HPDE6-E6E7 (cell line): ENCODE results near the gene DNALI1.
"Not testable (repeated sequence)": the region's sequence is repeated elsewhere in the genome, so short reads cannot be mapped to it uniquely, and the experiment has no call there.

ENCODE experiments used
- DNase-seq: peaks from one replicate; pipeline ENCODE4 v3.0.0; 2011; ENCODE audit warnings: missing footprints; ENCODE audit errors: extremely low spot score

The DNALI1 gene

DNA sequence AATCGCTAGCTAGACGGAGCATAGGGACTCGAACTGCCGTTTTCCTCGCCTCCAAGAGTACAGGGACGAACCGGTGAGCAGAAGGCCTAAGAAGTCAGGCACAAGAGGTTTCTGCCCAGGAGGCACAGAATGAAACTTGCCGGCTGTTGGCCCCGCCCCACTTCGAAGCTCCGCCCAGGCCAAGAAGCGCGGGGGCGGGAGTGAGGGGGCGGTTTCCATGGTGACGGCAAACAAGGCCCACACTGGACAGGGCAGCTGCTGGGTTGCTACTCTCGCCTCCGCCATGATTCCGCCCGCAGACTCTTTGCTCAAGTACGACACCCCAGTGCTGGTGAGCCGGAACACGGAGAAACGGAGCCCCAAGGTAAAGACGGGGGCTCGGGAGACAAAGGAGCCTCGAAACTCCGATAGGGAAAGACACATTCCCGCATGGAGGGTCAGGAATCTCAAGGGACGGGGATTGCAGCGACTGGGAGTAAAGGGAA is at the start of gene DNALI1:
DNALI1 (plus strand) TSS at position 229 of the 485 bp plus-strand sequence; CDS start at position 284, 55 bp downstream.
- DNase-seq: no peak

DNA sequence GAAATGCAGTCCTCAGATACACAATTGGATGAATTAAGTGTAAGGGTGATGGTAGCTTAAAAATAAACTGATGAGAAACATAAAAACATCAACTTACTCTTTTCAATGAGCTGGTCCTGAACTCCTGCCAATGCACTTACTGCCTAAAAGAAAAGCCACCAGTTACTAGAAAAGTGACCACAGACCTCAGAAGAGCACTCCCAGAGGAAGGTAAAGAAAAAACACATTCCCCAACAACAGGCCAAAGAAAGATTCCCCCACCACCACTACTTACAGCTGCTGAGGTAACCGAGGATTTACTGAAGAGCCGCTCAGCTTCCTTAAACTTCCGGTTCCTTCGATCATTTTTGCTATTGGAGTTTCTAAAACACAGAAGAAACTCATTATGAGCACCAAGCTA is 47.6 kb upstream of the DNALI1 start:
- DNase-seq: no peak

DNA sequence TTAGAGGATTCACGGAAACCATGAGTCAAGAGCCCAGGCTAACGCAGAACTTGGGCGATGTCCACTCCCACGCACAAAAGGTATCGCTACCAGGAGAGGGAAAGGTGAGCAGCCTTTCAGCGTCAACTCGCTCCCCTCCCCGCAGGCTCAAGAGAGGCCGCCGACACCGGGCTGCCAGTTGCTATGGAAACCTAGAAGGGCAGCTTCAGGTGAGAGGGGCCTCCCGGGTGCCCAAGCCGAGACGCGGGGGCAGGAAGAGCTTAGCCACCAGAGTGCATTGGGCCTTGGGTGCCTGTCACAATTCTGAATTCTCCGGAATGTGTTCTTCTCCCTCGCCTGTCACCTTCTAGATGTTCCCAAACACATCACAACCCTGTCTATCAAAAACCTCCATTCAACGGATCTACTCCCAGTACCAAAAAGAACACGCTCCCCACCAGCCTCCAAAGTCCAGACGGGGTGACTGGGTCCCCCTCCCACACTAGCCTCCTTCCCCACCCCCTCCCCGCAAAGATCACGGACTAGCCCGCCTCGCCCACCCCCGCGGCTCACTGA is 42.9 kb upstream of the DNALI1 start:
- DNase-seq: no peak

DNA sequence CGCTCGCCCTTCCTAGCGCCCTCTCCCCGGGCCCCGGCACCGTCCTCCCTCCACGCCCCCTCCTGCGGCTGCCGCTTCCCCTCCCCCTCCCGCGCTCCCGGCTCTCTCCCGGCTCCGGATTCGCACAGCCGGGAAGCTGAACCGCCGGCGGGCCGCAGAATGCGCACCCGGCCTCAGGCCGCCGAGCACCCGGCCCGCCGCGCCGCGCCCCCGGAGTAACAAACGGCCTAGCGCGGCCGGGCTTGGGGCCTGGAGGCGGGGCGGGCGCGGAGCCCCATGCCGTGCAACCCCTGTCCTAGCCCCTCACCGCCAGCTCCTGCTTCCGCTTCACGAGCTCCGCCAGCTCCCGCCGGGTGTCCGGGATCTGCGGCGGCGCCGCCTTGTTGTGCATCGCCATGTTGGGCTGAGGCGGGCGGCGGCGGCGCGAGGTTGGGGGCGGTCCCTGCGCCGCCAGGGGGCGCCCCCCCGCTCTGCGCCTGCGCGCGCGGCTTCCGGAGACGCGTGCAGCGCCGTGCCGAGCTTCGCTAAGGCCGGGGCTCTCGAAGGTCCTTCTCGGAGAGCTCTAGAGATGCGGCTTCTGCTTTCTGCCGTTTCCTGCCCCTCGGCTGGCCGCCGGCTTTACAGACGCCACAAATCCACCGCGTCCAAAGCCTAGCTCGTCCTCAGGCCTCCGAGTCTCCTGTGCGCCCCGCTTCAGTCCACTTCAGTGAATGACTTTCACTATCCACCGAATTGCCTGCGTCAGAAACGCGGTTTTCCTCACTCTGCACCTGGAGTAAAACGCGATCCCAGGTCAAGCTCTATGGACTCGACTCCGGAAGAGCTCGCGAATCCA is 42.2 kb upstream of the DNALI1 start, which contains the start of gene MEAF6:
MEAF6 (minus strand) TSS at position 417 of the 835 bp plus-strand sequence; CDS start at position 397, 20 bp downstream.
- peak; percentile 85 for DNase-seq

DNA sequence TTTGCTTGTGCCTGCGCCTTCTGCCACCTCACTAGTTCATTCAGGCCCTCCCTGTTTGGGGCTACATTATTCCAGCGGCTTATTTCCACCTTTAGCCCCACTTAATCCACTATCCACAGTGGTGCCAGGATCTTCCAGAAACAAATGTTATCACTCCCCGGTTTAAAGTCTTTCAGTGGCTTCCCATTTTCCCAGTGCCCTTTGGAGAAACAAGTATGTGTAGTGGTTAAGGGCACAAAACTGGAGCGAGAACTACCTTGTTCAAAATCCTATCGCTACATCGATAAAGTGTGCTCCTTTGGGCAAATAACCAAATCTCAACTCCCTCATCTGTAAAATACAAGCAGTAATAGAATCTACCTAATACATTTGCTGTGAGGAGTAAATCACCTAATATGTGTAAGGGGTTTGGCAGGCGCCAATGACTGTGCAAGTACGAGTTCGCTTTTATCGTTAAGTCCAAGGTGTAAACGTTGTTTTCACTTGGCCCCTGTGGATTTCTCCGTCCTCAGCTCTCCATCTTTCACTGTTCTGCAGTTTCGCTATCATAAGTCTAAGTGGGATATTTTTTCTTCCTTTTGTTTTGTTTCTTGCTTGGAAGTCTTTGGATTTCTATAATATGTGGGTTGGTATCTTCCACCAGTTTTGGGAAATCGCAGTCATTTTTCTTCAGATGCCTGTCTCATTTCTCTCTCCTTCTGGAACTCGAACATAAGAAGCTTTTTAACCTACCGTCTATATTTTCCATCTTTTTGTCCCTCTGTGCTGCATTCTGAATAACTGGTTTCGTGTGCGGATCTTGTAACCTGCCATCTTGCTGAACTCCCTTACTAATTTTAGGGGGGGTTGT is 41.3 kb upstream of the DNALI1 start:
- DNase-seq: no peak

DNA sequence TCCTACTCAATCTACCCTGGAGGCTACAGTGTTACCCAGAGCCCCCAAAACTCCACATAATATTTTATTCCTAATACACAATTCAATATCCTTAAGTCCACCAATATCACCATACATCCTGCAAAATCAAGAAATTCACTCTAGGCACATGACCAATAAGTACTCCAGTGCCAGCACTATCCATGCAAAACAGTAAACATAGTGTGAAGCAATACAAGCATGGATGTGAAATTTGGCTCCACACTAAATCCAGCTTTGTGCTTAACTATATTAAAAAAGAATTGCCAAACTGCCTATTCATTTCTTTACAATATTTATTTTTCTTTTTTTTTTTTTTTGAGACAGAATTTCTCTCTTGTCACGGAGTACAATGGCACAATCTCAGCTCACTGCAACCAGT is 39.2 kb upstream of the DNALI1 start:
- no peak for DNase-seq

DNA sequence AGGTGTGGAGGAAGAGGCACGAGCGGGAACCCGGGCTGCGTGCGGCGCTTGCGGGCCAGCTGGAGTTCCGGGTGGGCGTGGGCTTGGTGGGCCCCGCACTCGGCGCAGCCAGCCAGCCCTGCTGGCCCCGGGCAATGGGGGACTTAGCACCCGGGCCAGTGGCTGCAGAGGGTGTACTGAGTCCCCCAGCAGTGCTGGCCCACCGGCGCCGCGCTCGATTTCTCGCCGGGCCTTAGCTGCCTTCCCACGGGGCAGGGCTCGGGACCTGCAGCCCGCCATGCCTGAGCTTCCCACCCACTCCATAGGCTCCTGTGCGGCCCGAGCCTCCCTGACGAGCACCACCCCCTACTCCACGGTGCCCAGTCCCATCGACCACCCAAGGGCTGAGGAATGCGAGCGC is 38.5 kb upstream of the DNALI1 start:
- not testable (repeated sequence) for DNase-seq

DNA sequence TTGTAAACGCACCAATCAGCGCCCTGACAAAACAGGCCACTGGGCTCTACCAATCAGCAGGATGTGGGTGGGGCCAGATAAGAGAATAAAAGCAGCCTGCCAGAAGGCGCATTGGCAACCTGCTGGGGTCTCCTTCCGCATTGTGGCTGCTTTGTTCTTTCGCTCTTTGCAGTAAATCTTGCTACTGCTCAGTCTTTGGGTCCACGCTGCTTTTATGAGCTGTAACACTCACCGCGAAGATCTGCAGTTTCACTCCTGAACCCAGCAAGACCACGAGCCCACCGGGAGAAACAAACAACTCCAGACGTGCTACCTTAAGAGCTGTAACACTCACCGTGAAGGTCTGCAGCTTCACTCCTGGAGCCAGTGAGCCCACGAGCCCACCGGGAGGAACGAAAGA is 37.8 kb upstream of the DNALI1 start:
- DNase-seq: not testable (repeated sequence)

DNA sequence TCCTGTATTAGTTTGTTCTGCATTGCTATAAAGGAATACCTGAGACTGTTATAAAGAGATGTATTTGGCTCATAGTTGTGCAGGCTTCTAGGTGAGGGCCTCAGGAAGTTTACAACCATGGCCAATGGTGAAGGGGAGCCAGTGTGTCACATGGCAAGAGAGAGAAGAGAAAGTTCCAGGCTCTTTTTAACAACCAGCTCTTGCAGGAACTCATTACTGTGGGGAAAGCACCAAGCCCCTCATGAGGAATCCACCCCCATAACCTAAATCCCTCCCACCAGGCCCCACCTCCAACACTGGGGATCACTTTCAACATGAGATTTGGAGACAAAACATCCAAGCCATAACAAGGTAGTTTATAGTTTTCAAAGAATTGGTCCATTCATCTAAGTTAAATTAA is 37.1 kb upstream of the DNALI1 start:
- DNase-seq: no peak

DNA sequence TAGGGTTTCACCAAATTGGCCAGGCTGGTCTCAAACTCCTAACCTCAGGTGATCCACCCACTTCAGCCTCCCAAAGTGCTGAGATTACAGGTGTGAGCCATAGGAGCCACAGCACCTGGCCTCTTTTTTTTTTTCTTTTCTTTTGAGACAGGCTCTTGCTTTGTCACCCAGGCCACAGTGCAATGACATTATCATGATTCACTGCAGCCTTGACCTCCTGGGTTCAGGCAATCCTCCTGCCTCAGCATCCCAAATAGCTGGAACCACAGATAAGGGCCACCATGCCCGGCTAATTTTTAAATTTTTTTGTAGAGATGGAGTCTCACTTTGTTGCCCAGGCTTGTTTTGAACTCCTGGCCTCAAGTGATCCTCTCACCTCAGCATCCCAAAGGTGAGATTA is 26.9 kb upstream of the DNALI1 start:
- not testable (repeated sequence) for DNase-seq

DNA sequence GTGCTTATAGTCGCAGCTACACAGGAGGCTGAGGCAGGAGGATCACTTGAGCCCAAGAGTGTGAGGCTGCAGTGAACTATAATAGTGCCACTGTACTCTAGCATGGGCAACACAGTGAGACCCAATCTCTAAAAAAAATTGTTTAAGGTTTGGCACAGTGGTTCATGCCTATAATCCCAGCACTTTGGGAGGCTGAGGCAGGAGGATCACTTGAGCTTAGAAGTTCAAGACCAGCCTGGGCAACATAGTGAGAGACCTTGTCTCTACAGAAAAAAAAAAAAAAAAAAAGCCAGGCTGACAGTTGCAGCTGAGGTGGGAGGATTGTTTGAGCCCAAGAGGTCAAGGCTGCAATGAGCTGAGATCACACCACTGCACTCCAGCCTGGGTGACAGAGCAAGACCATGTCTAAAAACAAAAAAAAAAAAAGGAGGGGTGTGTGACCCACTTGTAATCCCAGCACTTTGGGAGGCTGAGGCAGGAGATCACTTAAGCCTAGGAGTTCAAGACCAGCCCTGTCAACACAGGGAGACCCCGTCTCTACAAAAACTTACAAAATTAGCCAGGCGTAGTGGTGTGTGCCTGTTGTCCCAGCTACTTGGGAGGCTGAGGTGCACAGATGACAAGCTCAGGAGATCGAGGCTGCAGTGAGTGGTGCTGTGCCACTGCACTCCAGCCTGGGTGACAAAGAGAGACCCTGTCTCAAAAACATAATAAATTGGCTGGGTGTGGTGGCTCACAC is 24.2 kb upstream of the DNALI1 start:
- DNase-seq: not testable (repeated sequence)

DNA sequence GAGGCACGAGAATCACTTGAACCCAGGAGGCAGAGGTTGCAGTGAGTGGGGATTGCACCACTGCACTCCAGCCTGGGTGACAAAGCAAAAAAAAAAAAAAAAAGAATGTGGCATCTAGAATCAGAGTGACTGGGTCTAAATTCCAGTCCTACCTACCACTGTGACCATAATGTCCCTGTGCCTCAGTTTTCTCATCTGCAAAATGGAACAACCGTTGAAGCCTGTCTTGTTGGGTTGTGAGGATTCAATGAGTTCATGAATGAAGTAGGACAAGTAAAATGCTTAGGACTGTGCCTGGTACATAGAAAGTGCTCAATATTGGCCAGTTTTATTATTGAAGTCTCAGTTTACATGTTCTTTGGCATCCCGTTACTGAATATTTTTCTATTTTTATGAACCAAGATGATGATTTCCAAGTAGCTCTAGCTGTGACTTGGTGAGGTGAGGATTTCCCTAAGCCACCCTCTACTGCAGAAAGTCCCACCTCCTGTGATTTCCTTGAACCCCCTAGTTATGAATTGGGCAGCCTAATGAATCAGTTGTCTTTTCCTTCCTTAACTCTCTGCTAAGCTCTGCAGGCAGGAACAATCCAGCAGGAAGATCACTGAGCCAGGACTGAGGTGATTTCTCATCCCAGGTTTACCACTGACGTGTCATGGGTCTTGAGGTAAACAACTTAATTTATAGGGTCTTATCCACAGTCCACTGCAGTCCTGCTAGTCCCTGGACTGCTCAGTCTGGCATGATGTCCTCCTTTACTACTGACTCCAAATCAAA is 23.2 kb upstream of the DNALI1 start:
- no peak for DNase-seq

DNA sequence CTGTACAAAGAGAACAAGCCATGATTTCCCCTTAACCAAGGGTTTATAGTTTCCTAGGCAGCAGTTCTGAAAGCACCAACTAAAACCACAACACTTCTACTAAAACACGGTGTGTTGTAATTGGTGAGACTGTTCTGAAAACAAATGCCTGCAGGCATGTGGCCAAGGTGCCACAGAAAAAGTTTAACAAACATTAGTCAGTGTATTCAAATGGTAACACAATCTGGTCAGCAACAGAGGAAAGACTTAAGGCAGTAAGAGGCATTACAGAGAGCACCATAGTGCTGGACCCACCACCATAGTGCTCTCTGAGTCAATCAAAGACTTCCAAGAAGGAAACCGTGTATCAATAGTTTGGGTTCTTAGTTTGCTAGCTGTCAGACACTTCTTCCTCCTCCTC is 19.4 kb upstream of the DNALI1 start:
- DNase-seq: no peak

DNA sequence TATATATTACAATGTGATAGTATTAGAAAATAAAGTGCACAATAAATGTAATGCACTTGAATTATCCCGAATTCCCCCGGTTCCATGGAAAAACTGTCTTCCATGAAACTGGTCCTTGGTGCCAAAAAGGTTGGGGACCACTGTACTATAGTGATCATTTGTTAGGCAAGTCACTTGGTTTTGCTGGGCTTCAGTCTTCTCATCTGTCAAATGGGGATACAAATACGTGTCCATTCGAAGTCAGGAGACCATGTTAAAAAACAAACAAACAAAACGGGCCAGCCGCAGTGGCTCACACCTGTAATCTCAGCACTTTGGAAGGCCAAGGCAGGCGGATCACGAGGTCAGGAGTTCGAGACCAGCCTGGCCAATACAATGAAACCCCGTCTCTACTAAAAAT is 17.6 kb upstream of the DNALI1 start:
- not testable (repeated sequence) for DNase-seq

DNA sequence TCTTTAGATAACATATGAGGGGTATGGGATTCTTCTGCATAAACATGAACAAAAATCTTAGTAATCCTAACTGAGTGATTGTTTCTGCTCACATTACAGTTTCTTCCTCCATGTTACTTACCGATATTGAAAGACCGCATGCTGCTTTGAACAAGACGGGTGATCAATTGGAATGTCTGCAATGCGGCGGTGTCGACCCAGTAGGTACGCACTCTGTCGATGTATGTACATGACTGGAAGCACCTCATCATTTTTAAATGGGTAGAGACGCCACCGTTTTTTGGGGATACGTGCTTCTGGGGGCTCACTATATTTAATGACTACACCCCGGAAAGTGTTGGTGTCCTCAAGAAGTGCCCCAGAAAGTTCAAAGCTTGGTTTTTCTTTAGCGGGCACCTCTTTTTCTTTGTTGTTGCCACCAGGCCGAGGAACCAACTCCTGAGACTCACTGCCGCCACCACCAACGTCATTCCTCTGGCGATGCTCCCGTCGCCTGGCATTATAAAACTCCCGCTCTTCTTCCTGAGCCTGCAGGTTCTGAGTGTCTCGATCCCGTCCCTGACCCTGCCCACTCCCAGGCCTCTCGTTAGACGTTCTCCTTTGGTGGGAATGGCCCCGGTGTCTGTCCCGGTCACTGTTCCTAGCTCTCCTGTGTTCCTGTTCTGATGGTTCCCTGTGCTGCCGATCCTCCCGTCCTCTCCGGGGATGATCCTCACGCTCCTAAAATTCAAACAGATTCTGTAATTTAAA is 16.5 kb upstream of the DNALI1 start:
- DNase-seq: no peak

DNA sequence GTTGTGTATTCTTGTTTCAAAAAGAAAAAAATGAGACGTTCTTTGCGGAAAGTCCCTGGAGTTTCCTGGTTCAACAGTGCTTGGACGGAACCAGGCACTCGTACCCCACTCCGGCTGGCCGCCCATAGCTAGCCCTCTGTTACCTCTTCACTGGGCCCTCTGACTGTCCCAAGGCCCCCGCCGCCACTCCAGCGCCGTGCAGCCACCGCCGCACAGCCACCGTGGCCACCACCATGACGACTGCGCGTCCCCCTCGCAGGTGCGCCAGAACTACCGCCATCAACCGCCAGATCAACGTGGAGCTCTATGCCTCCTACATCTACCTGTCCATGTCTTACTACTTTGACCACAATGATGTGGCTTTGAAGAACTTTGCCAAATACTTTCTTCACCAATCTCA is 12.2 kb upstream of the DNALI1 start:
- DNase-seq: no peak

DNA sequence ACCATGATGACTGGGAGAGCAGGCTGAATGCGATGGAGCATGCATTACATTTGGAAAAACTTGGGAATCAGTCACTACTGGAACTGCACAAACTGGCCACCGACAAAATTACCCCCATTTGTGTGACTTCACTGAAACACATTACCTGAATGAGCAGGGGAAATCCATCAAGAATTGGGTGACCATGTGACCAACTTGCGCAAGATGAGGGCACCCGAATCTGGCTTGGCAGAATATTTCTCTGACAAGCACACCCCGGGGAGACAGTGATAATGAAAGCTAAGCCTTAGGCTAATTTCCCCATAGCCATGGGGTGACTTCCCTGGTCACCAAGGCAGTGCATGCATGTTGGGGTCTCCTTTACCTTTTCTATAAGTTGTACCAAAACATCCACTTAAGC is 11.7 kb upstream of the DNALI1 start:
- no peak for DNase-seq

DNA sequence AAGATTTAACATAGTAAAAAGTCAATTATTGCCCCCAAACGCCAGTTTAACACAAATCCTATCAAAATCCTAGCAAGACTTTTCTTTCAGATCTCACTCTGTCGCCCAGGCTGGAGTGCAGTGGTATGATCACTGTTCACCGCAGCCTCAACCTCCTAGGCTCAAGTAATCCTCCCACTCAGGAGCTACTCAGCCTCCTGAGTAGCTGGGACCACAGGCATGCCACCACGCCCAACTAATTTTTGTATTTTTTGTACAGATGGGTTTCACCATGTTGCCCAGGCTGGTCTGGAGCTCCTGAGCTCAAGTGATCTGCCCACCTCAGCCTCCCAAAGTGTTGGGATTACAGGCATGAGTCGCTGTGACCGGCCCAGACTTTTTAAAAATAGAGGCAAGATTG is 7.4 kb upstream of the DNALI1 start:
- no peak for DNase-seq

DNA sequence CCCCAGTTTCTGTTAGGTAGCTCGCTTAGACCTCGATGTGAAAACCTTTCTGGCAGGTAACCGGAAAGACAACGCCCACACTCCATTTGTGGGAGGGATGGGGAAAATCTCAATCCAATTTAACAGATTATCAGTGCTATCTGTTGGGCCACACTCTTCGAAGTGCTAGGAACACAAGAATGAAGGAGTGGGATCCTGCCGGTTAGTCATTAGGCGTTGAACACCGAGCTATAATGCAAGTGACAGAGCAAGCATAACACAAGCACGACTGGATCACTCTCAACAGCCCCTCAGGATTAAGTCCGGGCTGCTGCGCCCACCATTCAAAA is 3.2 kb upstream of the DNALI1 start:
- no peak for DNase-seq
